ENCODE data around the gene UNC13B. TPM values are rescaled to one million over a fixed set of nuclear protein-coding genes. Genes with fewer than 3 reads are reported as not detected.

The UNC13B gene
- total and polyA plus RNA-seq, 9 of the 15 experiments (the other 6 are each of a cell fraction or from before 2014, with no cell fraction given) = 2.4 to 11.5 (median 8.6) TPM

- FAIRE-seq (no peak), DNase-seq (ENCODE audit: extremely low read depth in 1 of 4, low spot score in 3 of 4) (no peak), ATAC-seq (no peak)
- no peaks in the 10 kb centered on the region; the same call in 1 of the 2 replicates for H4K20me1 ChIP-seq (replicated peaks; ENCODE audit: control insufficient read depth, insufficient read depth, low read length)
- no peak overlapping the region for H3K9ac ChIP-seq (ENCODE audit: insufficient read depth in 1 of 2, low read depth in 2 of 2, low read length in 2 of 2)
- no peak overlapping the region for H2AFZ ChIP-seq (ENCODE audit: low read depth, low read length)
- H3K27ac ChIP-seq (ENCODE audit: extremely low read depth, low read depth, low read length) = no peak overlapping the region
- no peaks in the 10 kb centered on the region for H3K9me1 ChIP-seq (ENCODE audit: control insufficient read depth, insufficient read depth, low read length)
- CTCF ChIA-PET (ENCODE audit: low intra/inter-chr PET ratio) = no interaction called here
- in situ Hi-C loops (cut with MboI) = no loop called here
- H3K79me2 ChIP-seq (ENCODE audit: control insufficient read depth, insufficient read depth, low read length) = no peaks in the 10 kb centered on the region
- TF ChIP-seq KLF16 (IDR thresholded peaks at IDR 0.05) (no peak), NFXL1 (CRISPR knock-in tag; IDR thresholded peaks at IDR 0.05) (no peak), COPS2 (conservative IDR thresholded peaks at IDR 0.05) (no peak), BRF1 (IDR thresholded peaks at IDR 0.05; ENCODE audit: borderline replicate concordance, extremely low read depth, insufficient read length) (no peak), ARNT (IDR thresholded peaks at IDR 0.05) (no peak), BRD9 (IDR thresholded peaks at IDR 0.05; ENCODE audit: low read depth, partially characterized antibody) (no peak), HDAC3 (IDR thresholded peaks at IDR 0.05; ENCODE audit: borderline replicate concordance, partially characterized antibody) (no peak), PTTG1 (tag; IDR thresholded peaks at IDR 0.05; ENCODE audit: low read depth) (no peak), CSDE1 (IDR thresholded peaks at IDR 0.05) (no peak)
- WGBS (ENCODE audit: insufficient coverage, low coverage, missing lambda C conversion rate) = 70% methylated on average over 3 of the region's 4 CpGs
- no TSS peak for BruUV-seq (replicated peaks)
- no peak overlapping the region for H3K4me2 ChIP-seq (ENCODE audit: insufficient read depth, low read length)
- H3K36me3 ChIP-seq (ENCODE audit: control insufficient read depth, insufficient read depth, low read length) = no peaks in the 10 kb centered on the region
- no peaks in the 10 kb centered on the region for H3K27me3 ChIP-seq (ENCODE audit: control insufficient read depth in 2 of 2, insufficient read depth in 2 of 2, low read length in 2 of 2)
- POLR2A ChIA-PET = interaction anchor here (0.7 to 1.5 kb wide), 2 partner anchors 12 to 289 kb away, joined by 3 read pairs; no protein-coding TSS in a partner anchor
- no peak overlapping the region for H3K4me3 ChIP-seq
- no peaks in the 10 kb centered on the region for H3K4me1 ChIP-seq (replicated peaks in 1 of 2; ENCODE audit: control insufficient read depth in 2 of 2, insufficient read depth in 2 of 2, low read length in 2 of 2)
- intact Hi-C loops (cut with micrococcal nuclease) = no loop called here
- no peaks in the 10 kb centered on the region for H3K9me3 ChIP-seq (replicated peaks; ENCODE audit: control insufficient read depth, insufficient read depth, low read depth, low read length)
Measured at GRCh38 chr9:35380039-35380438, 218.2 kb downstream of the UNC13B start.
